Sigmoid colon (tissue), 4 donors: Measurements from ENCODE around the gene LUZP4.

Experiments
- CTCF ChIP-seq, 4 experiments: fragments of 450-650 bp in 3 of 4; fragments of 200-600 bp in 1 of 4; IDR thresholded peaks; one replicate each; pipeline ENCODE4 v1.5.1; 2016 to 2019; ENCODE audit warnings: antibody characterized with exemption in 4 of 4, mild to moderate bottlenecking in 3 of 4, moderate library complexity in 2 of 4
- EP300 ChIP-seq, 4 donors: sonication (generic); formaldehyde crosslinking; IDR thresholded peaks; one replicate each; pipeline ENCODE4 v1.6.1; 2017; ENCODE audit warnings: antibody characterized with exemption in 4 of 4
- POLR2AphosphoS5 ChIP-seq, 4 donors: sonication (generic); formaldehyde crosslinking; IDR thresholded peaks; one replicate each; pipeline ENCODE4 v1.6.1; 2017; ENCODE audit warnings: antibody characterized with exemption in 4 of 4

- no peak for TF ChIP-seq CTCF (IDR thresholded peaks at IDR 0.05)
- TF ChIP-seq EP300 (IDR thresholded peaks at IDR 0.05): no peak
- no peak for TF ChIP-seq POLR2AphosphoS5 (IDR thresholded peaks at IDR 0.05)
These were observed 43.3 kb downstream of the LUZP4 start for GRCh38 chrX:115332832-115333231.
